Gastroesophageal sphincter (tissue), 4 donors: ENCODE results near the gene DENND1C. TPM values are rescaled to one million over a fixed set of nuclear protein-coding genes. Genes with fewer than 3 reads are reported as not detected.
A peak's percentile ranks its signal among the peaks of the same experiment; 100 is the strongest.

Experiments
- ATAC-seq: fragments of 150-250 bp; one replicate; pipeline ENCODE4 v1.9.1; 2016; ENCODE audit warnings: mild to moderate bottlenecking, moderate library complexity
- H3K27ac ChIP-seq, 4 donors: fragments of 200-600 bp; sonication (generic) in 3 of 4; 1 replicate in 3 of 4; 2 replicates in 1 of 4; pipeline ENCODE4 v1.5.1; 2016 to 2019
- H3K27me3 ChIP-seq: fragments of 200-600 bp; sonication (generic); one replicate; pipeline ENCODE4 v1.5.1; 2019
- H3K36me3 ChIP-seq, 2 donors: fragments of 200-600 bp; sonication (generic); one replicate each; pipeline ENCODE4 v1.5.1; 2019; ENCODE audit warnings: control low read depth in 1 of 2
- H3K4me1 ChIP-seq, 3 donors: fragments of 200-600 bp; sonication (generic); 1 replicate in 2 of 3; 2 replicates in 1 of 3; pipeline ENCODE4 v1.5.1; 2016 to 2019; ENCODE audit warnings: control low read depth in 2 of 3
- H3K4me3 ChIP-seq, 2 donors: fragments of 200-600 bp; sonication (generic); one replicate each; pipeline ENCODE4 v1.5.1; 2019; ENCODE audit warnings: mild to moderate bottlenecking in 1 of 2, moderate library complexity in 1 of 2
- H3K9me3 ChIP-seq, 3 donors: fragments of 200-600 bp; sonication (generic); one replicate each; pipeline ENCODE4 v1.5.1; 2017 to 2019; ENCODE audit warnings: control low read depth in 2 of 3
- CTCF ChIP-seq, 4 experiments: fragments of 200-600 bp in 2 of 4; fragments of 450-650 bp in 2 of 4; sonication (generic) in 1 of 4; IDR thresholded peaks; one replicate each; pipeline ENCODE4 v1.5.1; 2017 to 2019; ENCODE audit warnings: antibody characterized with exemption in 4 of 4, mild to moderate bottlenecking in 2 of 4, moderate library complexity in 2 of 4
- EP300 ChIP-seq: sonication (generic); formaldehyde crosslinking; IDR thresholded peaks from one replicate; pipeline ENCODE4 v1.6.1; 2017; ENCODE audit warnings: antibody characterized with exemption, mild to moderate bottlenecking
- POLR2A ChIP-seq, 2 donors: fragments of 450-650 bp; IDR thresholded peaks; one replicate each; pipeline ENCODE4 v1.6.1; 2017; ENCODE audit warnings: antibody characterized with exemption in 2 of 2, mild to moderate bottlenecking in 2 of 2, moderate library complexity in 1 of 2
- POLR2AphosphoS5 ChIP-seq: sonication (generic); formaldehyde crosslinking; IDR thresholded peaks from one replicate; pipeline ENCODE4 v1.6.1; 2017; ENCODE audit warnings: antibody characterized with exemption
- WGBS, 2 donors: methylation state at CpG; one replicate each; pipeline ENCODE4 v1.1.5; 2018; ENCODE audit warnings: low coverage in 1 of 2; 5-methylcytosine and 5-hydroxymethylcytosine counted together
- total RNA-seq, 4 donors: library from RNA; depleted of rRNA; stranded (reverse); fragments of >200 nt; gene quantifications; one replicate each; pipeline ENCODE4 v1.1.0, GENCODE V29; 2016

The DENND1C gene
- total RNA-seq, 4 donors from 2014 or later, result 0.57 to 6.1 (median 1.5) TPM

GRCh38 chr19:6482343-6482686, 728 bp upstream of the DENND1C start:
- no peak for TF ChIP-seq POLR2AphosphoS5
- TF ChIP-seq EP300, result no peak
- no peak for TF ChIP-seq CTCF (IDR thresholded peaks at IDR 0.05)
- TF ChIP-seq POLR2A (IDR thresholded peaks at IDR 0.05), result no peak
- H3K27me3 ChIP-seq, result peaks cover 71% of the 10 kb centered on the region
- H3K9me3 ChIP-seq, result no peaks in the 10 kb centered on the region
- H3K4me3 ChIP-seq, result no peak overlapping the region
- H3K4me1 ChIP-seq, result no peaks in the 10 kb centered on the region
- H3K27ac ChIP-seq, result no peak overlapping the region
- ATAC-seq, result no peak
- H3K36me3 ChIP-seq, result no peaks in the 10 kb centered on the region
- 87 to 97% methylated on average over 3 to 4 of the region's 8 CpGs for WGBS, 2 donors

- H3K4me1 ChIP-seq, result peaks cover 0 to 12% (median 3%) of the 10 kb centered on the region in 3 donors
- ATAC-seq, result no peak
- 63 to 75% methylated on average over 2 to 4 of the region's 10 CpGs for WGBS, 2 donors
- H3K36me3 ChIP-seq, result no peaks in the 10 kb centered on the region
- no peaks in the 10 kb centered on the region for H3K9me3 ChIP-seq
- H3K4me3 ChIP-seq, result peak overlapping the region in 1 of 2 donors; percentile 29
- no peak for TF ChIP-seq EP300
- TF ChIP-seq POLR2A (IDR thresholded peaks at IDR 0.05), result no peak
- TF ChIP-seq POLR2AphosphoS5, result no peak
- TF ChIP-seq CTCF (IDR thresholded peaks at IDR 0.05), result no peak
- peaks cover 71% of the 10 kb centered on the region for H3K27me3 ChIP-seq
- H3K27ac ChIP-seq, result no peak overlapping the region
Observed at GRCh38 chr19:6480848-6481415, 655 bp downstream of the DENND1C start.

- H3K4me1 ChIP-seq, result peaks cover 0 to 20% (median 8%) of the 10 kb centered on the region in 3 donors
- H3K9me3 ChIP-seq, result no peaks in the 10 kb centered on the region
- 60% methylated on average over 1 of the region's 7 CpGs; no CpG with 5 or more reads in 1 of the 2 donors for WGBS, 2 donors
- H3K27me3 ChIP-seq, result peaks cover 81% of the 10 kb centered on the region
- no peak overlapping the region for H3K27ac ChIP-seq
- H3K4me3 ChIP-seq, result no peak overlapping the region
- no peaks in the 10 kb centered on the region for H3K36me3 ChIP-seq
- no peak for TF ChIP-seq POLR2AphosphoS5
- TF ChIP-seq POLR2A (IDR thresholded peaks at IDR 0.05), result no peak
- no peak for TF ChIP-seq CTCF (IDR thresholded peaks at IDR 0.05)
- TF ChIP-seq EP300, result no peak
- ATAC-seq, result no peak
Observed at GRCh38 chr19:6479836-6480398, 1.7 kb downstream of the DENND1C start.

GRCh38 chr19:6478815-6479214, 2.8 kb downstream of the DENND1C start:
- Histone ChIP-seq H3K4me1 (peaks cover 0 to 20% (median 8%) of the 10 kb centered on the region in 3 donors), H3K4me3 (no peak overlapping the region), H3K36me3 (no peaks in the 10 kb centered on the region), H3K27me3 (peaks cover 90% of the 10 kb centered on the region), H3K27ac (no peak overlapping the region), H3K9me3 (no peaks in the 10 kb centered on the region)
- ATAC-seq, result no peak
- TF ChIP-seq CTCF (IDR thresholded peaks at IDR 0.05) (no peak), POLR2AphosphoS5 (no peak), POLR2A (IDR thresholded peaks at IDR 0.05) (no peak), EP300 (no peak)
- 96% methylated on average over 5 of the region's 13 CpGs; no CpG with 5 or more reads in 1 of the 2 donors for WGBS, 2 donors

- WGBS, 2 donors, result no CpG with 5 or more reads among the region's 29 CpGs
- H3K36me3 ChIP-seq, result no peaks in the 10 kb centered on the region
- H3K9me3 ChIP-seq, result no peaks in the 10 kb centered on the region
- H3K27ac ChIP-seq, result no peak overlapping the region
- H3K27me3 ChIP-seq, result peaks cover 87% of the 10 kb centered on the region
- no peak for TF ChIP-seq CTCF (IDR thresholded peaks at IDR 0.05)
- no peak for TF ChIP-seq EP300
- peaks cover 0 to 20% (median 8%) of the 10 kb centered on the region in 3 donors for H3K4me1 ChIP-seq
- H3K4me3 ChIP-seq, result peak overlapping the region in 1 of 2 donors; percentile 28
- no peak for ATAC-seq
Observed at GRCh38 chr19:6476896-6477431, 4.6 kb downstream of the DENND1C start.
